Fibroblast of lung (primary cell): ENCODE measurements around the gene DAPK1. TPM values are rescaled to one million over a fixed set of nuclear protein-coding genes. Genes with fewer than 3 reads are reported as not detected.

Experiments
- DNase-seq, 2 donors: peaks; one replicate each; pipeline versions ENCODE4 v3.0.0 to v3.0.0-alpha.2; 2010; ENCODE audit warnings: low read depth in 2 of 2
- H2AFZ ChIP-seq: 2 replicates; pipeline ENCODE4 v1.5.1; 2012; ENCODE audit warnings: low read length, control low read depth, inconsistent platforms
- H3K27ac ChIP-seq: 2 replicates; pipeline ENCODE4 v1.5.1; 2011; ENCODE audit warnings: low read length, control low read depth; ENCODE audit not compliant: insufficient read depth
- H3K27me3 ChIP-seq: 2 replicates; pipeline ENCODE4 v1.5.1; 2011; ENCODE audit warnings: mild to moderate bottlenecking, low read length; ENCODE audit not compliant: control insufficient read depth, insufficient read depth
- H3K36me3 ChIP-seq: 2 replicates; pipeline ENCODE4 v1.5.1; 2011; ENCODE audit warnings: low read length; ENCODE audit not compliant: control insufficient read depth, insufficient read depth
- H3K4me1 ChIP-seq: 2 replicates; pipeline ENCODE4 v1.5.1; 2011; ENCODE audit warnings: low read length; ENCODE audit not compliant: control insufficient read depth, insufficient read depth; ENCODE audit errors: extremely low read depth
- H3K4me2 ChIP-seq: 2 replicates; pipeline ENCODE4 v1.5.1; 2011; ENCODE audit warnings: low read length, control low read depth; ENCODE audit not compliant: insufficient read depth; ENCODE audit errors: extremely low read depth
- H3K4me3 ChIP-seq, 4 experiments: fragments of 200-600 bp in 1 of 4; sonication (generic) in 1 of 4; replicated peaks in 1 of 4; 2 replicates each; pipeline ENCODE4 v1.5.1; 2011 to 2016; ENCODE audit warnings: low read length in 4 of 4, low read depth in 3 of 4, mild to moderate bottlenecking in 3 of 4, control low read depth in 2 of 4, inconsistent platforms in 1 of 4, mixed read lengths in 1 of 4; ENCODE audit not compliant: insufficient read depth in 1 of 4; ENCODE audit errors: control extremely low read depth in 1 of 4
- H3K79me2 ChIP-seq: 2 replicates; pipeline ENCODE4 v1.5.1; 2012; ENCODE audit warnings: mild to moderate bottlenecking, low read length, inconsistent platforms; ENCODE audit not compliant: control insufficient read depth, insufficient read depth
- H3K9ac ChIP-seq: 2 replicates; pipeline ENCODE4 v1.5.1; 2011; ENCODE audit warnings: mild to moderate bottlenecking, low read length, control low read depth; ENCODE audit not compliant: insufficient read depth
- H3K9me3 ChIP-seq: 2 replicates; pipeline ENCODE4 v1.5.1; 2012; ENCODE audit warnings: low read depth, low read length; ENCODE audit not compliant: control insufficient read depth, insufficient read depth
- H4K20me1 ChIP-seq: 2 replicates; pipeline ENCODE4 v1.5.1; 2011; ENCODE audit warnings: low read length; ENCODE audit not compliant: control insufficient read depth, insufficient read depth; ENCODE audit errors: extremely low read depth
- CTCF ChIP-seq, 2 donors: IDR thresholded peaks in 1 of 2; conservative IDR thresholded peaks in 1 of 2; 1 replicate in 1 of 2; 2 replicates in 1 of 2; pipeline ENCODE4 v1.5.1; 2011 to 2012; ENCODE audit warnings: low read length in 2 of 2, control low read depth in 1 of 2, inconsistent platforms in 1 of 2, low read depth in 1 of 2, mild to moderate bottlenecking in 1 of 2
- EZH2 ChIP-seq: IDR thresholded peaks from 2 replicates; pipeline ENCODE4 v1.5.1; 2012; ENCODE audit warnings: low read length, control low read depth, mild to moderate bottlenecking; ENCODE audit errors: missing control alignments
- polyA plus RNA-seq, 2 donors: library from polyadenylated mRNA; depleted of rRNA in 1 of 2; stranded (reverse) in 1 of 2; unstranded in 1 of 2; fragments of >200 nt; gene quantifications; 2 replicates each; pipeline ENCODE4 v1.2.1, GENCODE V29; 2011 to 2012; ENCODE audit warnings: missing spikeins in 1 of 2
- total RNA-seq: library from RNA; depleted of rRNA; stranded (reverse); fragments of >200 nt; gene quantifications from 2 replicates; pipeline ENCODE4 v1.2.1, GENCODE V29; 2014

DAPK1 gene
- total and polyA plus RNA-seq, 2 donors (not counting 1 experiment from before 2014, with no cell fraction given): 1.1 to 15.5 TPM

GRCh38 chr9:87618931-87619330, 121.3 kb downstream of the DAPK1 start:
- H3K36me3 ChIP-seq: no peaks in the 10 kb centered on the region
- H3K4me1 ChIP-seq: no peaks in the 10 kb centered on the region
- no peak overlapping the region for H3K4me2 ChIP-seq
- DNase-seq: no peak
- no peak overlapping the region for H3K4me3 ChIP-seq
- no peaks in the 10 kb centered on the region for H3K27me3 ChIP-seq
- H2AFZ ChIP-seq: no peak overlapping the region
- no peak for TF ChIP-seq EZH2
- TF ChIP-seq CTCF (conservative IDR thresholded peaks at IDR 0.05 in 1 of 2, IDR thresholded peaks at IDR 0.05 in 1 of 2; ENCODE audit: low read depth in 1 of 2, low read length in 2 of 2): no peak
- no peaks in the 10 kb centered on the region for H3K9me3 ChIP-seq
- H3K27ac ChIP-seq: no peak overlapping the region
- H4K20me1 ChIP-seq: no peaks in the 10 kb centered on the region
- H3K9ac ChIP-seq: no peak overlapping the region
- no peaks in the 10 kb centered on the region for H3K79me2 ChIP-seq

- no peak overlapping the region for H3K27ac ChIP-seq
Observed at GRCh38 chr9:87619346-87619745, 121.7 kb downstream of the DAPK1 start.

GRCh38 chr9:87620731-87621322, 123.2 kb downstream of the DAPK1 start:
- H3K36me3 ChIP-seq: no peaks in the 10 kb centered on the region

More at GRCh38 chr9:87619346-87619745, 121.7 kb downstream of the DAPK1 start:
- Histone ChIP-seq H2AFZ (no peak overlapping the region), H3K9ac (no peak overlapping the region), H3K36me3 (no peaks in the 10 kb centered on the region), H3K9me3 (no peaks in the 10 kb centered on the region), H3K4me3 (no peak overlapping the region), H4K20me1 (no peaks in the 10 kb centered on the region), H3K4me1 (no peaks in the 10 kb centered on the region), H3K79me2 (no peaks in the 10 kb centered on the region), H3K4me2 (no peak overlapping the region), H3K27me3 (no peaks in the 10 kb centered on the region)
- TF ChIP-seq CTCF (conservative IDR thresholded peaks at IDR 0.05 in 1 of 2, IDR thresholded peaks at IDR 0.05 in 1 of 2; ENCODE audit: low read depth in 1 of 2, low read length in 2 of 2) (no peak), EZH2 (no peak)
- DNase-seq: no peak

More at GRCh38 chr9:87620731-87621322, 123.2 kb downstream of the DAPK1 start:
- no peak overlapping the region for H3K4me2 ChIP-seq
- no peaks in the 10 kb centered on the region for H3K79me2 ChIP-seq
- no peaks in the 10 kb centered on the region for H3K27me3 ChIP-seq
- TF ChIP-seq CTCF (conservative IDR thresholded peaks at IDR 0.05 in 1 of 2, IDR thresholded peaks at IDR 0.05 in 1 of 2; ENCODE audit: low read depth in 1 of 2, low read length in 2 of 2) (no peak), EZH2 (no peak)
- H3K4me1 ChIP-seq: no peaks in the 10 kb centered on the region
- no peaks in the 10 kb centered on the region for H3K9me3 ChIP-seq
- no peak overlapping the region for H2AFZ ChIP-seq
- DNase-seq: no peak
- no peaks in the 10 kb centered on the region for H4K20me1 ChIP-seq
- no peak overlapping the region for H3K27ac ChIP-seq
- no peak overlapping the region for H3K4me3 ChIP-seq
- no peak overlapping the region for H3K9ac ChIP-seq
